Calu3 (cell line): Measurements from ENCODE around the gene PDE1C. TPM values are rescaled to one million over a fixed set of nuclear protein-coding genes. Genes with fewer than 3 reads are reported as not detected.

ENCODE experiments used
- BruUV-seq: library from RNA; stranded (reverse); fragments of 400-500 nt; replicated peaks from 2 replicates; lab custom pipeline; 2021; lab: Mats Ljungman, UMichigan
- CTCF ChIA-PET: fragments of 300-600 bp; sonication (Branson Sonifier 250); formaldehyde crosslinking; loops from one replicate; lab custom pipeline; 2022; ENCODE audit warnings: antibody characterized with exemption; lab: Charles Lee
- DNase-seq: peaks from one replicate; pipeline ENCODE4 v3.0.0; 2022
- H3K27ac Mint-ChIP-seq: one replicate; pipeline ENCODE4 v1.8.0; 2022; ENCODE audit warnings: mixed read lengths; ENCODE audit not compliant: unreplicated experiment
- H3K27me3 Mint-ChIP-seq: one replicate; pipeline ENCODE4 v1.8.0; 2022; ENCODE audit warnings: mixed read lengths; ENCODE audit not compliant: unreplicated experiment
- H3K36me3 Mint-ChIP-seq: one replicate; pipeline ENCODE4 v1.8.0; 2022; ENCODE audit warnings: mild to moderate bottlenecking, moderate library complexity, mixed read lengths; ENCODE audit not compliant: insufficient read depth, unreplicated experiment
- H3K4me1 Mint-ChIP-seq: one replicate; pipeline ENCODE4 v1.8.0; 2022; ENCODE audit warnings: mild to moderate bottlenecking, low read depth, mixed read lengths; ENCODE audit not compliant: unreplicated experiment
- H3K4me3 Mint-ChIP-seq: one replicate; pipeline ENCODE4 v1.8.0; 2022; ENCODE audit warnings: mild to moderate bottlenecking, low read depth, moderate library complexity, mixed read lengths; ENCODE audit not compliant: unreplicated experiment
- H3K9me3 Mint-ChIP-seq: one replicate; pipeline ENCODE4 v1.8.0; 2022; ENCODE audit warnings: low read depth, mixed read lengths; ENCODE audit not compliant: unreplicated experiment
- CTCF ChIP-seq: fragments of 200-600 bp; IDR thresholded peaks from one replicate; pipeline ENCODE4 v1.8.0; 2022; ENCODE audit warnings: antibody characterized with exemption; ENCODE audit not compliant: unreplicated experiment
- intact Hi-C: fragments of 100-400 bp; cut with micrococcal nuclease; formaldehyde crosslinking; loops from one replicate; pipeline ENCODE4 v1.10.0; 2022; ENCODE audit not compliant: unreplicated experiment
- total RNA-seq: library from RNA; stranded (reverse); gene quantifications from 2 replicates; pipeline ENCODE4 v1.2.3, GENCODE V29; 2022

The PDE1C gene
- total RNA-seq, 1 experiment from 2014 or later = 34.0 TPM

DNA sequence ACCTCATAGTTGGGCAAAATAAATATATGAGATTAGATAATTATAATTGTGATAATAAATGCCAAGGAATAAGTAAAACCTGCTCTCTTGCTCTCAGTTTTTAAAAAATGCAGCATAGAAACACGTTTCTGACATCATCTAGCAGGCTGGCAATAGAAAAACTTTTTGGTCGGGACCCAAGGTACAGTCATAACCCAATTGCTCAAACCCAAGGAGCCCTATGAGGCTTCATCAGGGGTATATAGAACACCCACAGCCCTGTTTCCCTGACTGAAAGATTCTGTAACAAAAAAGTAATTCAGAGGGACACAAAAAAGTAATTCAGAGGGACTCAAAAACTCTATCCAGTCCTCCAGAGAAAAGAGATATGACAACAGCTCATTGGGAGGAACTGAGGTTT, 3.8 kb downstream of the PDE1C start:
- intact Hi-C loops = no loop called here
- CTCF ChIA-PET = interaction anchor here (1.4 kb wide), 1 partner anchor 19 kb away, joined by 6 read pairs; no protein-coding TSS in a partner anchor
- DNase-seq = no peak

GRCh38 chr7:32063614-32064013, 6.6 kb downstream of the PDE1C start:
- DNase-seq = no peak
- Mint-ChIP-seq H3K27me3 (no peaks in the 10 kb centered on the region), H3K4me3 (no peak overlapping the region), H3K4me1 (peaks cover 52% of the 10 kb centered on the region), H3K27ac (no peak overlapping the region), H3K36me3 (no peaks in the 10 kb centered on the region), H3K9me3 (peaks cover 2% of the 10 kb centered on the region)
- TF ChIP-seq CTCF = no peak
- no TSS peak for BruUV-seq
- intact Hi-C loops = loop anchor here (5.0 kb wide), 1 partner anchor 251 kb away; no protein-coding TSS in a partner anchor
- CTCF ChIA-PET = interaction anchor here (0.5 kb wide), 1 partner anchor 125 kb away, joined by 3 read pairs; no protein-coding TSS in a partner anchor

More for the DNA sequence above, 3.8 kb downstream of the PDE1C start:
- H3K27me3 Mint-ChIP-seq = no peaks in the 10 kb centered on the region
- H3K4me1 Mint-ChIP-seq = peaks cover 51% of the 10 kb centered on the region
- H3K27ac Mint-ChIP-seq = no peak overlapping the region
- H3K36me3 Mint-ChIP-seq = peaks cover 21% of the 10 kb centered on the region
- H3K4me3 Mint-ChIP-seq = no peak overlapping the region
- peaks cover 2% of the 10 kb centered on the region for H3K9me3 Mint-ChIP-seq
- no peak for TF ChIP-seq CTCF
- no TSS peak for BruUV-seq

- peak; percentile 91 for DNase-seq
- intact Hi-C loops = loop anchor here (5.0 kb wide), 1 partner anchor 250 kb away; no protein-coding TSS in a partner anchor
- H3K27ac Mint-ChIP-seq = no peak overlapping the region
- CTCF ChIA-PET = interaction anchor here (0.9 to 1.5 kb wide), 3 partner anchors 88 to 274 kb away, joined by 3 to 4 read pairs (median 4); no protein-coding TSS in a partner anchor
- peaks cover 2% of the 10 kb centered on the region for H3K9me3 Mint-ChIP-seq
- H3K4me1 Mint-ChIP-seq = peaks cover 47% of the 10 kb centered on the region
- no peaks in the 10 kb centered on the region for H3K27me3 Mint-ChIP-seq
- H3K4me3 Mint-ChIP-seq = peak overlapping the region; percentile 3
- no TSS peak for BruUV-seq
- TF ChIP-seq CTCF = peak; percentile 89
- H3K36me3 Mint-ChIP-seq = no peaks in the 10 kb centered on the region
Measured at GRCh38 chr7:32062150-32062549, 8.1 kb downstream of the PDE1C start.

DNA sequence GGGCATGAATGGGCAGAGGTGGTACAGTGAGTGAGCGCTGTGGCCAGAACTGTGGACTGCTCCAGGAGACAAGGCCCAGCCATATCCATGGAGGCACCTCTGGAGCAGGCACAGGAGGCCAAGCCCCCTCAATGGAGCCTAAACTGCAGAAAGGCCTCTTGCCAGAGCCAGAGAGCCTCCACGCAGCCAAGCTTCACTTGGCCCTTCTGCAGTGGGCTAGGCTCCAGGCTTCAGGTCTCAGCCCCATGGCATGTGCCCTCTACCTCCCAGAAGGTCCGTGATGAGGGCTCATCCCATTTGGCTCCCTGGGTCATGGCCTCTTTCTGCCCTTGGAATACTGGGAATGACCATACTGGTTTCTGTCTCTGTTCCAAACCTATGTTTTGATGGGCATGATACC, 8.9 kb downstream of the PDE1C start:
- peaks cover 2% of the 10 kb centered on the region for H3K9me3 Mint-ChIP-seq
- intact Hi-C loops = loop anchor here (5.0 kb wide), 1 partner anchor 249 kb away; no protein-coding TSS in a partner anchor
- no peaks in the 10 kb centered on the region for H3K27me3 Mint-ChIP-seq
- CTCF ChIA-PET = interaction anchor here (0.9 to 1.2 kb wide), 2 partner anchors 88 to 247 kb away, joined by 4 read pairs; no protein-coding TSS in a partner anchor
- no peak overlapping the region for H3K27ac Mint-ChIP-seq
- H3K36me3 Mint-ChIP-seq = no peaks in the 10 kb centered on the region
- no peak overlapping the region for H3K4me3 Mint-ChIP-seq
- H3K4me1 Mint-ChIP-seq = peaks cover 44% of the 10 kb centered on the region
- TF ChIP-seq CTCF = no peak
- no TSS peak for BruUV-seq
- DNase-seq = no peak
